Hepatocyte (in vitro differentiated cells): ENCODE data around the gene OPN1SW.

Experiments
- CTCF ChIP-seq: fragments of 200-600 bp; sonication (generic); IDR thresholded peaks from 2 replicates; pipeline ENCODE4 v1.5.1; 2016; ENCODE audit warnings: antibody characterized with exemption, mild to moderate bottlenecking; ENCODE audit not compliant: poor library complexity
- EZH2 ChIP-seq: fragments of 200-600 bp; sonication (generic); IDR thresholded peaks from 2 replicates; pipeline ENCODE4 v1.6.1; 2016; ENCODE audit warnings: antibody characterized with exemption, mild to moderate bottlenecking, borderline replicate concordance

- TF ChIP-seq EZH2: no peak
- no peak for TF ChIP-seq CTCF
These were observed 32.4 kb downstream of the OPN1SW start for GRCh38 chr7:128743112-128743772.
